ENCODE data around the gene RPL9.
A peak's percentile ranks its signal among the peaks of the same experiment; 100 is the strongest.

RPL9 gene

GRCh38 chr4:39470402-39470801 is 11.7 kb upstream of the RPL9 start:
- no peak for TF ChIP-seq REST (IDR thresholded peaks at IDR 0.05; ENCODE audit: insufficient replicate concordance, low read depth)
- no peak for TF ChIP-seq SPI1 (IDR thresholded peaks at IDR 0.05; ENCODE audit: borderline replicate concordance, low read depth)
- TF ChIP-seq CTCF (IDR thresholded peaks at IDR 0.05; ENCODE audit: insufficient read depth, low read length): no peak
- no peak for TF ChIP-seq POLR2AphosphoS5 (IDR thresholded peaks at IDR 0.05; ENCODE audit: low read depth)
- TF ChIP-seq GABPA (IDR thresholded peaks at IDR 0.05; ENCODE audit: low read depth): no peak
- H3K27me3 ChIP-seq (ENCODE audit: insufficient read depth, poor library complexity, severe bottlenecking): no peaks in the 10 kb centered on the region
- H3K27ac ChIP-seq (replicated peaks): no peak overlapping the region
- no peak for DNase-seq (ENCODE audit: low read depth in 1 of 2, low spot score in 1 of 2)
- no peak overlapping the region for H3K4me3 ChIP-seq (replicated peaks; ENCODE audit: insufficient read depth, low read length)

GRCh38 chr4:39469429-39470077 is 10.8 kb upstream of the RPL9 start:
- Histone ChIP-seq H3K27ac (replicated peaks) (peak overlapping the region; percentile 72), H3K27me3 (ENCODE audit: insufficient read depth, poor library complexity, severe bottlenecking) (no peaks in the 10 kb centered on the region), H3K4me3 (replicated peaks; ENCODE audit: insufficient read depth, low read length) (no peak overlapping the region)
- TF ChIP-seq SPI1 (IDR thresholded peaks at IDR 0.05; ENCODE audit: borderline replicate concordance, low read depth) (no peak), CTCF (IDR thresholded peaks at IDR 0.05; ENCODE audit: insufficient read depth, low read length) (peak; percentile 67), REST (IDR thresholded peaks at IDR 0.05; ENCODE audit: insufficient replicate concordance, low read depth) (no peak)
- DNase-seq (ENCODE audit: low read depth in 1 of 2, low spot score in 1 of 2): peak; percentile 61 to 70

GRCh38 chr4:39467464-39467863 is 8.7 kb upstream of the RPL9 start:
- H3K27ac ChIP-seq (replicated peaks): no peak overlapping the region
- no peak for TF ChIP-seq CTCF (IDR thresholded peaks at IDR 0.05; ENCODE audit: insufficient read depth, low read length)
- TF ChIP-seq REST (IDR thresholded peaks at IDR 0.05; ENCODE audit: insufficient replicate concordance, low read depth): no peak
- TF ChIP-seq POLR2AphosphoS5 (IDR thresholded peaks at IDR 0.05; ENCODE audit: low read depth): no peak
- TF ChIP-seq GABPA (IDR thresholded peaks at IDR 0.05; ENCODE audit: low read depth): no peak
- no peak for TF ChIP-seq SPI1 (IDR thresholded peaks at IDR 0.05; ENCODE audit: borderline replicate concordance, low read depth)
- no peaks in the 10 kb centered on the region for H3K27me3 ChIP-seq (ENCODE audit: insufficient read depth, poor library complexity, severe bottlenecking)
- DNase-seq (ENCODE audit: low read depth in 1 of 2, low spot score in 1 of 2): no peak
- H3K4me3 ChIP-seq (replicated peaks; ENCODE audit: insufficient read depth, low read length): no peak overlapping the region
